Skeletal muscle satellite cell (primary cell): ENCODE data around the gene CSTPP1.

Experiments
- H3K27me3 ChIP-seq: 2 replicates; pipeline ENCODE4 v1.7.0; 2013; ENCODE audit warnings: low read length; ENCODE audit not compliant: control insufficient read depth, insufficient read depth
- H3K36me3 ChIP-seq: 2 replicates; pipeline ENCODE4 v1.7.0; 2013; ENCODE audit warnings: mild to moderate bottlenecking, control low read depth, low read length; ENCODE audit not compliant: insufficient read depth
- H3K4me1 ChIP-seq: 2 replicates; pipeline ENCODE4 v1.7.0; 2013; ENCODE audit warnings: low read length; ENCODE audit not compliant: control insufficient read depth, insufficient read depth
- H3K4me2 ChIP-seq: 2 replicates; pipeline ENCODE4 v1.7.0; 2013; ENCODE audit warnings: mild to moderate bottlenecking, low read length
- H3K4me3 ChIP-seq: 2 replicates; pipeline ENCODE4 v1.7.0; 2013; ENCODE audit warnings: low read length
- H3K9ac ChIP-seq: 2 replicates; pipeline ENCODE4 v1.7.0; 2013; ENCODE audit warnings: mild to moderate bottlenecking, low read depth, low read length, moderate library complexity
- H3K9me3 ChIP-seq: replicated peaks from 2 replicates; pipeline ENCODE4 v1.7.0; 2013; ENCODE audit warnings: mild to moderate bottlenecking, control low read depth, low read length

Gene CSTPP1

DNA sequence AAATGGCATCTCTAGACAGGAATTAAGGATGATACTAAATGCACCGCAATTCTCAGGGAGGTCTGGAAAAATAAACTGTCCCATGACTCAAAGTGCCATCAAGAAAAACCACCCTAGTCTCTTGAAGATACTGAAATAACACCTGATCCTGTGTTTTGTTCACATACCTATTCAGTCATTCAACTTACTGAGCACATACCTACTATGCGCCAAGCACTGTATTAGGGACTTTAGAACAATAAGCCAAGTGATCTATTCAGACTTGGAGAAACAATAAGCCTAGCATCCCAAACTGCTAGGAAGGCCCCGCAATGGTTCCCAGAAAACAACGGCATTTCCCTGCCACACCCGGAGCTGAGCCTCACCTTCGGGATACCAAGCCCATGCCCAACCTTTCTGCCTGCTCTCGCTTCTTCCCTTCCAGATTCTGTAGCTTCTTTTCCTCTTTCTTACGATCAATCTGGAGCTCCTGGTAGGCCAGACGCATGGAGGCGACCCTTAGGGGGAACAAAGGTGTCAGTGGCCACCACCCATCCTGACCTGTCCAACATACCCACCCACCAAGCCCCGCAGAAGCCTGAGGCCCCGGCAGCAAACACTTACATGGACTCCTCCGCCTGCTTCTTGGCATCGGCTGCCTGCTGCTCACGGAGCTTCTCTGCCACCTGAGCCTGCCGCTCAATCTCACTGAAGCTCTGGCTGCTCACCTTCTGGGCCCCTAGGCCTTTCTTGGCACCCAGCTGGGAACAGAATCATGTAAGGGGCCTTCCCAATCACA lies 234.7 kb downstream of the CSTPP1 start:
- H3K36me3 ChIP-seq, result peaks cover 70% of the 10 kb centered on the region

GRCh38 chr11:47171856-47172255 lies 235.3 kb downstream of the CSTPP1 start:
- no peak overlapping the region for H3K9ac ChIP-seq
- H3K36me3 ChIP-seq, result peaks cover 64% of the 10 kb centered on the region
- no peak overlapping the region for H3K4me2 ChIP-seq
- H3K9me3 ChIP-seq, result no peaks in the 10 kb centered on the region
- no peaks in the 10 kb centered on the region for H3K27me3 ChIP-seq
- peaks cover 8% of the 10 kb centered on the region for H3K4me1 ChIP-seq
- no peak overlapping the region for H3K4me3 ChIP-seq

More for the DNA sequence above, 234.7 kb downstream of the CSTPP1 start:
- H3K4me1 ChIP-seq, result peaks cover 8% of the 10 kb centered on the region
- H3K4me3 ChIP-seq, result no peak overlapping the region
- no peak overlapping the region for H3K9ac ChIP-seq
- H3K27me3 ChIP-seq, result no peaks in the 10 kb centered on the region
- H3K9me3 ChIP-seq, result no peaks in the 10 kb centered on the region
- no peak overlapping the region for H3K4me2 ChIP-seq

GRCh38 chr11:47172740-47173336 lies 236.3 kb downstream of the CSTPP1 start:
- peaks cover 13% of the 10 kb centered on the region for H3K4me1 ChIP-seq
- H3K27me3 ChIP-seq, result no peaks in the 10 kb centered on the region
- no peak overlapping the region for H3K4me2 ChIP-seq
- H3K9me3 ChIP-seq, result no peaks in the 10 kb centered on the region
- no peak overlapping the region for H3K9ac ChIP-seq
- peaks cover 54% of the 10 kb centered on the region for H3K36me3 ChIP-seq
- no peak overlapping the region for H3K4me3 ChIP-seq

DNA sequence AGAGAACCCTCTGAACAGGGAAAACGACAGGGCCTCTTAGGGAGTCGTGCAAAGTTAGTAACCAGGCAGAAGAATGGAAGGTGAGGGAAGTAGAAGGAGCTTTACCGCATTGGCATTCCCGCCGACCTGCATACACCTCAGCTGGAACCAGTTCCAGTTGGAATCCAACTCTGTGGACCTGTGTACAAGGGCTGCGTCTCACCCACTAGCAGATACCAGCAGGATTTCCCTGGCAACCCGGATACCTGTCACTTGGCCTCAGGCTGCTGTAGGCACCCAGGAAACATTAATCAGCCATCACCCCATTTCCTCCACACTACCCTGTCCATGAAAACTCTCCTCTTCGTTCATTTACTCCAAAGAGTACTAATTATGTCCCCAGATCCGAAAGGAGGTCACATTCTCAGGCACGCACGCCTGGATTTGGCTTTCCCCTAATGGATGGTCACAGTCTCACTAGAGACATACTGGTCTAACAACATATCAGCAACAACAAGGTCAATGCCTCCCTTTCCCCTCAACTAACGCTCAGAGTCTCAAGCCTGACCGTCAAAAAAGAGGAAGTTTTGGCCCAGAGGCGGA lies 239.3 kb downstream of the CSTPP1 start:
- H3K9ac ChIP-seq, result peak overlapping the region; percentile 99
- peaks cover 17% of the 10 kb centered on the region for H3K4me1 ChIP-seq
- no peaks in the 10 kb centered on the region for H3K27me3 ChIP-seq
- H3K9me3 ChIP-seq, result no peaks in the 10 kb centered on the region
- H3K4me2 ChIP-seq, result peak overlapping the region; percentile 95
- H3K4me3 ChIP-seq, result peak overlapping the region; percentile 95
- peaks cover 33% of the 10 kb centered on the region for H3K36me3 ChIP-seq

GRCh38 chr11:47176328-47177228 lies 240.0 kb downstream of the CSTPP1 start, which contains the start of gene ARFGAP2:
Gene ARFGAP2, minus strand, starts transcription at chr11:47176879. Its CDS starts 26 bp downstream, at chr11:47176853.
- Histone ChIP-seq H3K9me3 (no peaks in the 10 kb centered on the region), H3K4me3 (peak within 1 kb of the TSS; percentile 95), H3K9ac (peak within 1 kb of the TSS; percentile 99), H3K4me1 (peaks cover 17% of the 10 kb centered on the region), H3K36me3 (peaks cover 26% of the 10 kb centered on the region), H3K4me2 (peak within 1 kb of the TSS; percentile 99), H3K27me3 (no peaks in the 10 kb centered on the region)

GRCh38 chr11:47177229-47177845 lies 240.8 kb downstream of the CSTPP1 start:
- H3K4me3 ChIP-seq, result peak overlapping the region; percentile 79
- peaks cover 17% of the 10 kb centered on the region for H3K4me1 ChIP-seq
- peak overlapping the region; percentile 99 for H3K4me2 ChIP-seq
- H3K9me3 ChIP-seq, result no peaks in the 10 kb centered on the region
- peaks cover 18% of the 10 kb centered on the region for H3K36me3 ChIP-seq
- peak overlapping the region; percentile 91 for H3K9ac ChIP-seq
- no peaks in the 10 kb centered on the region for H3K27me3 ChIP-seq

DNA sequence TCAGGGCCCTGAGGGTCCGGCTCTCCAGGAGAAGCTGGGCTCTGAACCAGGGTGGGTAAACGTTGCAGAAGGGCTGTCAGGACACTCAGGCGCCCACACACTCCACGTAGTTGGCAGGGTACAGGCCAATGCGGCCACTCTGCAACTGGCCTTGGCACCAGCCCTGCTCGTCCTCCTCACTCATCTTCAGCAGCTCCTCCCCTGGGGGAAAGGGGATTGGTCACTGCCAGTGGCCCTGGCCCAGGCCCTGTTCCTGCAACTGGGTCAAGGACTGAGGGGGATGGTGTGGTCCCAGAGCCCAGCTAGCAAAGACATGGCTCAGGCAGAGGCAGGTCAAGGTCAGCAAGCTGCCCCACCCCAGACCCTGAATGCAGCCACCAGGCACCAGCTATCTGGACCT lies 241.3 kb downstream of the CSTPP1 start:
- Histone ChIP-seq H3K4me3 (peak overlapping the region; percentile 79), H3K4me1 (peaks cover 17% of the 10 kb centered on the region), H3K9ac (peak overlapping the region; percentile 91)

DNA sequence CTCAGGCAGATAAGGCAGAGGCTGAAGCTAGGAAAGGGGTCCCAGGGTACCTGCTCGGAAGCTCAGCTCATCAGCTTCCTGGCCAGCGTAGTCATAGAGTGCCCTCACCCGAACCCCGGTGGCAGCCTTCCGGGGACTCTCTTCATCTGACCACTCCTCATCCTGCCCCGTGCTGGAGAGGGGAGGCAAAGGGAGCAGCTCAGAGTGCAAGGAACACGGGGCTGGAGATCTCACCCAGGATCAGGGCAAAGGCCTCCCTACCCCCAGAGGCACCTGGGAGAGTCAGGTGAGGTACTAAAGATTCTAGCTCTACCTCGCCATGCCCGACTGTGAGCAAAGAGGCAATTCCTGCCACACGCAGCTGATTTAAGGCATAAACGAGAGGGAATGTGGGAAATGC lies 241.8 kb downstream of the CSTPP1 start:
- Histone ChIP-seq H3K4me3 (no peak overlapping the region), H3K4me1 (peaks cover 17% of the 10 kb centered on the region), H3K9ac (no peak overlapping the region), H3K27me3 (no peaks in the 10 kb centered on the region), H3K4me2 (no peak overlapping the region), H3K36me3 (peaks cover 8% of the 10 kb centered on the region), H3K9me3 (no peaks in the 10 kb centered on the region)

More for the DNA sequence above, 241.3 kb downstream of the CSTPP1 start:
- Histone ChIP-seq H3K27me3 (no peaks in the 10 kb centered on the region), H3K4me2 (peak overlapping the region; percentile 99), H3K36me3 (peaks cover 13% of the 10 kb centered on the region), H3K9me3 (no peaks in the 10 kb centered on the region)

GRCh38 chr11:47178737-47179654 lies 242.4 kb downstream of the CSTPP1 start:
- Histone ChIP-seq H3K4me2 (no peak overlapping the region), H3K9me3 (no peaks in the 10 kb centered on the region), H3K4me3 (no peak overlapping the region), H3K9ac (no peak overlapping the region), H3K4me1 (peaks cover 17% of the 10 kb centered on the region), H3K27me3 (no peaks in the 10 kb centered on the region), H3K36me3 (peaks cover 1% of the 10 kb centered on the region)

- H3K27me3 ChIP-seq, result no peaks in the 10 kb centered on the region
- H3K36me3 ChIP-seq, result no peaks in the 10 kb centered on the region
- no peak overlapping the region for H3K4me3 ChIP-seq
- H3K4me1 ChIP-seq, result peaks cover 18% of the 10 kb centered on the region
- H3K9me3 ChIP-seq, result no peaks in the 10 kb centered on the region
- no peak overlapping the region for H3K9ac ChIP-seq
- no peak overlapping the region for H3K4me2 ChIP-seq
Observed at GRCh38 chr11:47179655-47179991, 243.1 kb downstream of the CSTPP1 start.
